CD4-positive, alpha-beta memory T cell (primary cell): Measurements from ENCODE around the gene MAP1LC3A. TPM values are rescaled to one million over a fixed set of nuclear protein-coding genes. Genes with fewer than 3 reads are reported as not detected.

ENCODE experiments used
- CTCF ChIA-PET: fragments of 350-600 bp; sonication (Branson Sonifier 250); formaldehyde crosslinking; loops from one replicate; lab custom pipeline; 2021; ENCODE audit warnings: inconsistent platforms; ENCODE audit not compliant: partially characterized antibody; lab: Charles Lee
- POLR2A ChIA-PET: fragments of 350-600 bp; sonication (Branson Sonifier 250); formaldehyde crosslinking; loops from one replicate; lab custom pipeline; 2021; ENCODE audit not compliant: partially characterized antibody; lab: Charles Lee
- DNase-seq, 5 donors: peaks; one replicate each; pipeline versions ENCODE4 v3.0.0 to v3.0.0-alpha.2; 2020 to 2022; ENCODE audit warnings: mixed read lengths in 1 of 5
- H3K27ac ChIP-seq: one replicate; pipeline ENCODE4 v1.7.0; 2013; ENCODE audit warnings: low read depth, low read length
- H3K27me3 ChIP-seq: 2 replicates; pipeline ENCODE4 v1.7.0; 2013; ENCODE audit warnings: mild to moderate bottlenecking, low read length, moderate library complexity; ENCODE audit not compliant: insufficient read depth
- H3K36me3 ChIP-seq: 2 replicates; pipeline ENCODE4 v1.7.0; 2013; ENCODE audit warnings: mild to moderate bottlenecking, low read length, moderate library complexity; ENCODE audit not compliant: insufficient read depth
- H3K4me1 ChIP-seq: 2 replicates; pipeline ENCODE4 v1.7.0; 2013; ENCODE audit warnings: mild to moderate bottlenecking, low read length, moderate library complexity; ENCODE audit not compliant: insufficient read depth
- H3K4me3 ChIP-seq, 2 donors: one replicate each; pipeline ENCODE4 v1.7.0; 2013; ENCODE audit warnings: low read length in 2 of 2, mild to moderate bottlenecking in 1 of 2
- H3K9me3 ChIP-seq, 2 donors: one replicate each; pipeline ENCODE4 v1.7.0; 2013; ENCODE audit warnings: low read length in 2 of 2, control low read depth in 1 of 2; ENCODE audit not compliant: control insufficient read depth in 1 of 2
- H3K27ac Mint-ChIP-seq, 7 donors: one replicate each; pipeline ENCODE4 v1.8.0; 2020 to 2021; ENCODE audit warnings: mixed read lengths in 7 of 7, mild to moderate bottlenecking in 6 of 7, inconsistent platforms in 3 of 7, moderate library complexity in 3 of 7
- H3K27me3 Mint-ChIP-seq, 2 donors: one replicate each; pipeline ENCODE4 v1.8.0; 2020 to 2021; ENCODE audit warnings: mixed read lengths in 2 of 2
- H3K36me3 Mint-ChIP-seq, 2 donors: one replicate each; pipeline ENCODE4 v1.8.0; 2020 to 2021; ENCODE audit warnings: mixed read lengths in 2 of 2, inconsistent platforms in 1 of 2, mild to moderate bottlenecking in 1 of 2
- H3K4me1 Mint-ChIP-seq, 4 donors: one replicate each; pipeline ENCODE4 v1.8.0; 2020 to 2021; ENCODE audit warnings: mixed read lengths in 4 of 4, mild to moderate bottlenecking in 1 of 4
- H3K4me3 Mint-ChIP-seq, 8 donors: one replicate each; pipeline ENCODE4 v1.8.0; 2020 to 2021; ENCODE audit warnings: mixed read lengths in 8 of 8, mild to moderate bottlenecking in 7 of 8, moderate library complexity in 6 of 8, inconsistent platforms in 3 of 8
- H3K9me3 Mint-ChIP-seq, 8 donors: one replicate each; pipeline ENCODE4 v1.8.0; 2020 to 2021; ENCODE audit warnings: mixed read lengths in 8 of 8, mild to moderate bottlenecking in 5 of 8, inconsistent platforms in 3 of 8, moderate library complexity in 1 of 8
- intact Hi-C: fragments of 100-400 bp; cut with micrococcal nuclease; formaldehyde crosslinking; loops from one replicate; pipeline ENCODE4 v1.15.1; 2023
- polyA plus RNA-seq, 2 donors: library from polyadenylated mRNA; unstranded; fragments of 300-500 nt; fragmentation: Illumina TruSeq; gene quantifications; one replicate each; pipeline ENCODE4 v1.2.3, GENCODE V29; 2021
- total RNA-seq, 2 experiments: library from RNA; stranded (reverse); gene quantifications; one replicate each; pipeline ENCODE4 v1.2.3, GENCODE V29; 2021

The MAP1LC3A gene
- total and polyA plus RNA-seq, 4 experiments from 2014 or later, result 2.1 to 7.9 (median 3.2) TPM

- Histone ChIP-seq H3K27me3 (no peaks in the 10 kb centered on the region), H3K9me3 (no peaks in the 10 kb centered on the region), H3K36me3 (no peaks in the 10 kb centered on the region), H3K4me1 (peaks cover 12% of the 10 kb centered on the region), H3K4me3 (no peak overlapping the region), H3K27ac (no peak overlapping the region)
- DNase-seq, result no peak
- no peaks in the 10 kb centered on the region for H3K9me3 Mint-ChIP-seq
- ChIA-PET POLR2A (interaction anchor here (0.7 kb wide), 1 partner anchor 17 kb away, joined by 3 read pairs; no protein-coding TSS in a partner anchor), CTCF (no interaction called here)
- intact Hi-C loops, result no loop called here
- H3K4me3 Mint-ChIP-seq, result no peak overlapping the region
- peak overlapping the region in 2 of 7 donors; percentile 29 to 54 for H3K27ac Mint-ChIP-seq
- H3K27me3 Mint-ChIP-seq, result no peaks in the 10 kb centered on the region
- peaks cover 0 to 1% of the 10 kb centered on the region in 2 donors for H3K36me3 Mint-ChIP-seq
- H3K4me1 Mint-ChIP-seq, result peaks cover 5 to 15% (median 12%) of the 10 kb centered on the region in 4 donors
Measured at GRCh38 chr20:34553366-34553867, 5.1 kb upstream of the MAP1LC3A start.

- Histone ChIP-seq H3K27me3 (no peaks in the 10 kb centered on the region), H3K4me1 (peaks cover 12% of the 10 kb centered on the region), H3K9me3 (no peaks in the 10 kb centered on the region), H3K4me3 (peak overlapping the region; percentile 45 to 46), H3K27ac (peak overlapping the region; percentile 95), H3K36me3 (no peaks in the 10 kb centered on the region)
- Mint-ChIP-seq H3K27ac (peak overlapping the region; percentile 88 to 100 (median 96)), H3K36me3 (peaks cover 0 to 4% of the 10 kb centered on the region in 2 donors), H3K4me3 (peak overlapping the region; percentile 70 to 93 (median 84)), H3K27me3 (no peaks in the 10 kb centered on the region), H3K9me3 (peaks cover 0 to 2% (median 0%) of the 10 kb centered on the region in 8 donors), H3K4me1 (peaks cover 10 to 33% (median 13%) of the 10 kb centered on the region in 4 donors)
- DNase-seq, result no peak
- intact Hi-C loops, result loop anchor here (1.0 to 2.0 kb wide), 5 partner anchors 13 to 255 kb away; partner anchors contain the start of genes AHCY, ITCH and PIGU
- ChIA-PET CTCF (interaction anchor here (0.9 to 4.5 kb wide), 4 partner anchors 19 to 43 kb away, joined by 3 to 20 read pairs (median 3); no protein-coding TSS in a partner anchor), POLR2A (interaction anchor here (1.0 to 1.9 kb wide), 6 partner anchors 10 to 1106 kb away, joined by 3 to 10 read pairs (median 4); partner anchors contain the start of gene DYNLRB1)
Measured at GRCh38 chr20:34557936-34558319, 590 bp upstream of the MAP1LC3A start.

DNA sequence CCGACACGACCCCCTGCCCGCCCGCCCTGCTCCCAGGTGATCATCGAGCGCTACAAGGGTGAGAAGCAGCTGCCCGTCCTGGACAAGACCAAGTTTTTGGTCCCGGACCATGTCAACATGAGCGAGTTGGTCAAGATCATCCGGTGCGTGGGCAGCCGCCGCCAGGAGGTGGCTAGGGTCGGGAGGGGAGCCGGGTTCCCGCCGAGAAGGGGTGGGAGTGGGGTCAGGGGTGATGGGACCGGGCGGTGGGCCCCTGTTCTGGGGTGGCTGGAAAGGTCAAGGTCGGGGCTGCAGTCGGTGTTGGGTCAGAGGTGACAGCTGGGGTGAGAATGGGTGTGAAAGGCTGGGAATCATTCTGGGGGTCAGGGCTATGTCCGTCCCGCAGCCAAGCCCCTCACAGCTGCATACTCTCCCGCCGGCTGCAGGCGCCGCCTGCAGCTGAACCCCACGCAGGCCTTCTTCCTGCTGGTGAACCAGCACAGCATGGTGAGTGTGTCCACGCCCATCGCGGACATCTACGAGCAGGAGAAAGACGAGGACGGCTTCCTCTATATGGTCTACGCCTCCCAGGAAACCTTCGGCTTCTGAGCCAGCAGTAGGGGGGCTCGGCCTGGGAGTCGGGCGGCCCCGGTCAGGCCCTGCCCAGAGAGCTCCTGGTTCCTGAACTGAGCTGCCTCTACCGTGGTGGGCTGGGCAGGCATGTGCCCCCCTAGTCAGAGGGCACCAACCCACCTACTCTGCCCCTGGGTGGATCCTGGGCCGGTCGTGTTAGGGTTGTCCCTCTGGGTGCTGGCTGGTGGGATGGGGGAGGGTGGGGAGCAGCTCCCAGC lies 1.0 kb downstream of the MAP1LC3A start:
- peaks cover 0 to 2% (median 0%) of the 10 kb centered on the region in 8 donors for H3K9me3 Mint-ChIP-seq
- H3K36me3 Mint-ChIP-seq, result peaks cover 0 to 4% of the 10 kb centered on the region in 2 donors
- peaks cover 12% of the 10 kb centered on the region for H3K4me1 ChIP-seq
- H3K4me3 Mint-ChIP-seq, result peak overlapping the region; percentile 70 to 83 (median 76)
- intact Hi-C loops, result loop anchor here (2.0 kb wide), 2 partner anchors 15 to 257 kb away; partner anchors contain the start of gene AHCY
- no peaks in the 10 kb centered on the region for H3K27me3 ChIP-seq
- CTCF ChIA-PET, result interaction anchor here (4.5 kb wide), 1 partner anchor 20 kb away, joined by 20 read pairs; no protein-coding TSS in a partner anchor
- POLR2A ChIA-PET, result interaction anchor here (1.0 to 3.0 kb wide), 6 partner anchors 10 to 44 kb away, joined by 3 to 15 read pairs (median 4); partner anchors contain the start of gene DYNLRB1
- no peaks in the 10 kb centered on the region for H3K27me3 Mint-ChIP-seq
- H3K36me3 ChIP-seq, result no peaks in the 10 kb centered on the region
- H3K27ac ChIP-seq, result no peak overlapping the region
- H3K4me3 ChIP-seq, result no peak overlapping the region
- peak in 2 of 5 donors; percentile 20 to 23 for DNase-seq
- H3K9me3 ChIP-seq, result no peaks in the 10 kb centered on the region
- peak overlapping the region; percentile 87 to 96 (median 92) for H3K27ac Mint-ChIP-seq
- peaks cover 10 to 33% (median 13%) of the 10 kb centered on the region in 4 donors for H3K4me1 Mint-ChIP-seq

- peak overlapping the region; percentile 83 to 92 (median 90) for H3K27ac Mint-ChIP-seq
- DNase-seq, result peak in 2 of 5 donors; percentile 13 to 23
- H3K4me1 ChIP-seq, result peaks cover 12% of the 10 kb centered on the region
- ChIA-PET POLR2A (interaction anchor here (3.0 kb wide), 1 partner anchor 44 kb away, joined by 15 read pairs; the partner anchor contains the start of gene DYNLRB1), CTCF (no interaction called here)
- peaks cover 0 to 2% (median 0%) of the 10 kb centered on the region in 8 donors for H3K9me3 Mint-ChIP-seq
- H3K4me3 Mint-ChIP-seq, result peak overlapping the region; percentile 50 to 82 (median 72)
- no peaks in the 10 kb centered on the region for H3K36me3 ChIP-seq
- peaks cover 10 to 33% (median 13%) of the 10 kb centered on the region in 4 donors for H3K4me1 Mint-ChIP-seq
- no peaks in the 10 kb centered on the region for H3K27me3 Mint-ChIP-seq
- peaks cover 0 to 4% of the 10 kb centered on the region in 2 donors for H3K36me3 Mint-ChIP-seq
- no peaks in the 10 kb centered on the region for H3K9me3 ChIP-seq
- no peak overlapping the region for H3K4me3 ChIP-seq
- intact Hi-C loops, result no loop called here
- no peaks in the 10 kb centered on the region for H3K27me3 ChIP-seq
- no peak overlapping the region for H3K27ac ChIP-seq
Measured at GRCh38 chr20:34560141-34560523, 1.6 kb downstream of the MAP1LC3A start.

DNA sequence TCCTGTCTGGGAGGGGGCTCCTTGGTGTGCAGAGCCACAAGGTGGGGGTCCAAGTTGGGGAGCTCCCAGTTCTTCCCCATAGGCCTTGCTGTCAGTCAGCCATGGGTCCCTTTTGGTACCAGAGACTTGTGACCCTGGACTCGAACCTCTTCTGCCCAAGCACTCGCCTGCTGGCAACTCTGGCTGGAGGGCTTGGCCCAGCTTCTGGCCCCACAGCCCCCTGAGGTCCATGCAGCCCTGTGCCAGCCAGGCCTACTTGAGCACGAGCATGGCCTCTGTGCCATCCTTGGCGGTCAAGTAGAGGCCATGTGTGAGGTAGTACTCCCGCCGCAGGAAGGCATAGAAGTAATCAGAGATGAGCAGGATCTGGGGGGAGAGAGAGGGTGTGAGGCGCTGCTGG lies 2.1 kb downstream of the MAP1LC3A start:
- DNase-seq, result no peak
- Mint-ChIP-seq H3K27me3 (no peaks in the 10 kb centered on the region), H3K4me1 (peaks cover 10 to 33% (median 13%) of the 10 kb centered on the region in 4 donors), H3K27ac (peak overlapping the region; percentile 83 to 95 (median 90)), H3K4me3 (peak overlapping the region in 4 of 8 donors; percentile 60 to 82 (median 74)), H3K9me3 (peaks cover 0 to 2% (median 0%) of the 10 kb centered on the region in 8 donors), H3K36me3 (peaks cover 0 to 6% of the 10 kb centered on the region in 2 donors)
- no peaks in the 10 kb centered on the region for H3K36me3 ChIP-seq
- no peak overlapping the region for H3K4me3 ChIP-seq
- POLR2A ChIA-PET, result interaction anchor here (1.0 to 3.0 kb wide), 2 partner anchors 18 to 45 kb away, joined by 3 to 15 read pairs; partner anchors contain the start of gene DYNLRB1
- no peaks in the 10 kb centered on the region for H3K9me3 ChIP-seq
- CTCF ChIA-PET, result no interaction called here
- H3K27ac ChIP-seq, result no peak overlapping the region
- H3K27me3 ChIP-seq, result no peaks in the 10 kb centered on the region
- intact Hi-C loops, result no loop called here
- peaks cover 12% of the 10 kb centered on the region for H3K4me1 ChIP-seq

DNA sequence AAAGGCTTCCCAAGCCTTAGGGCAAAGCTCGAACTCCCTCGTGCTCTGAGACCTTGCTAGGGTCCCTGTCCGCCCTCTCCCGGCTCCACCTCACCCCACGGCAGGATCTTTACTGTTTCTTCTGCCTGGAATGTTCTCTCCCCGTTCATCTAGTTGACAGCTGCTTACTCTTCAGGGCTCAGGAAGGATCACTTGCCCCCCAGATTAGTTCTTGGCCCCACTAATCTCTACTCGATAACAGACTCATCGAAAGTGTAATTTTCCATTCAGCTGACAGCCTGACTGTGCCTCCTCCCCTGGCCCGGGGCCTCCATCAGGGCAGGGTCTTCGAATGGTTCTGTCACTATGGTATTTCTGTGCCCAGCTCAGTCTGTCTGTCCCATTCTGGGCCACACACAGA lies 3.1 kb downstream of the MAP1LC3A start:
- H3K4me3 ChIP-seq, result no peak overlapping the region
- ChIA-PET CTCF (interaction anchor here (0.6 to 1.8 kb wide), 6 partner anchors 11 to 209 kb away, joined by 3 to 6 read pairs (median 4); no protein-coding TSS in a partner anchor), POLR2A (interaction anchor here (1.0 to 3.0 kb wide), 3 partner anchors 12 to 46 kb away, joined by 3 to 15 read pairs (median 4); partner anchors contain the start of gene DYNLRB1)
- Mint-ChIP-seq H3K4me3 (peak overlapping the region in 2 of 8 donors; percentile 62 to 66), H3K9me3 (peaks cover 0 to 2% (median 0%) of the 10 kb centered on the region in 8 donors), H3K27ac (peak overlapping the region; percentile 79 to 95 (median 87)), H3K36me3 (peaks cover 0 to 10% of the 10 kb centered on the region in 2 donors), H3K27me3 (no peaks in the 10 kb centered on the region), H3K4me1 (peaks cover 10 to 33% (median 13%) of the 10 kb centered on the region in 4 donors)
- H3K4me1 ChIP-seq, result peaks cover 12% of the 10 kb centered on the region
- H3K27ac ChIP-seq, result no peak overlapping the region
- H3K27me3 ChIP-seq, result no peaks in the 10 kb centered on the region
- no peak for DNase-seq
- H3K9me3 ChIP-seq, result no peaks in the 10 kb centered on the region
- intact Hi-C loops, result no loop called here
- no peaks in the 10 kb centered on the region for H3K36me3 ChIP-seq
